ENCODE measurements around the gene MYLK.

- no peak for TF ChIP-seq POLR2A (IDR thresholded peaks at IDR 0.05; ENCODE audit: low read depth, low read length)
- TF ChIP-seq RAD21 (IDR thresholded peaks at IDR 0.05; ENCODE audit: low read length), result no peak
- no peak for TF ChIP-seq CTCF (conservative IDR thresholded peaks at IDR 0.05; ENCODE audit: low read depth, low read length)
- TF ChIP-seq USF2 (IDR thresholded peaks at IDR 0.05; ENCODE audit: low read depth, low read length), result no peak
- no peak for TF ChIP-seq SMC3 (IDR thresholded peaks at IDR 0.05; ENCODE audit: low read depth, low read length)
- no peak for TF ChIP-seq MAZ (IDR thresholded peaks at IDR 0.05; ENCODE audit: borderline replicate concordance, low read depth, low read length)
- no peak for TF ChIP-seq BHLHE40 (IDR thresholded peaks at IDR 0.05; ENCODE audit: low read depth, low read length)
- TF ChIP-seq ELK1 (IDR thresholded peaks at IDR 0.05; ENCODE audit: borderline replicate concordance, low read depth, low read length), result no peak
- TF ChIP-seq RCOR1 (IDR thresholded peaks at IDR 0.05; ENCODE audit: insufficient replicate concordance, low read length), result no peak
- no peak for TF ChIP-seq MXI1 (IDR thresholded peaks at IDR 0.05; ENCODE audit: borderline replicate concordance, low read depth, low read length)
- no peak for TF ChIP-seq MAFK (IDR thresholded peaks at IDR 0.05; ENCODE audit: low read depth, low read length)
- no peak for TF ChIP-seq CEBPB (IDR thresholded peaks at IDR 0.05; ENCODE audit: low read depth, low read length)
Observed at GRCh38 chr3:123605789-123606234, 278.3 kb downstream of the MYLK start.

All from IMR-90 (cell line).